ENCODE data around the gene KRTAP5-5.

DNA sequence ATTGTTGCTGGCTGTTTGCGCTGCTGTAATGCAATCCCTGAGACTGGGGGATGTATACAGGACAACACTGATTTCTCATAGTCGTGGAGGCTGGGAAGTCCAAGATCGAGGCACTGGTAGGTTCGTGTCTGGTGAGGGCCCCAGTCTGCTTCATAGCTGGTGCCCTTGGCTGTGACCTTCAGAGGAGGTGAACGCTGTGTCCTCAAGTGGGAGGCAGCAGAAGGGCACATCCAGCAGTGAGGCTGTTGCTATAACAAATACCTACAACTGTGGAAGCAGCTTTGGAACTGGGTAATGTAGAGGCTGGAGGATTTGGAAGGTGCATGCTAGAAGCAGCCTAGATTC is 21.3 kb downstream of the KRTAP5-5 start:
- TF ChIP-seq, protein P1, sequence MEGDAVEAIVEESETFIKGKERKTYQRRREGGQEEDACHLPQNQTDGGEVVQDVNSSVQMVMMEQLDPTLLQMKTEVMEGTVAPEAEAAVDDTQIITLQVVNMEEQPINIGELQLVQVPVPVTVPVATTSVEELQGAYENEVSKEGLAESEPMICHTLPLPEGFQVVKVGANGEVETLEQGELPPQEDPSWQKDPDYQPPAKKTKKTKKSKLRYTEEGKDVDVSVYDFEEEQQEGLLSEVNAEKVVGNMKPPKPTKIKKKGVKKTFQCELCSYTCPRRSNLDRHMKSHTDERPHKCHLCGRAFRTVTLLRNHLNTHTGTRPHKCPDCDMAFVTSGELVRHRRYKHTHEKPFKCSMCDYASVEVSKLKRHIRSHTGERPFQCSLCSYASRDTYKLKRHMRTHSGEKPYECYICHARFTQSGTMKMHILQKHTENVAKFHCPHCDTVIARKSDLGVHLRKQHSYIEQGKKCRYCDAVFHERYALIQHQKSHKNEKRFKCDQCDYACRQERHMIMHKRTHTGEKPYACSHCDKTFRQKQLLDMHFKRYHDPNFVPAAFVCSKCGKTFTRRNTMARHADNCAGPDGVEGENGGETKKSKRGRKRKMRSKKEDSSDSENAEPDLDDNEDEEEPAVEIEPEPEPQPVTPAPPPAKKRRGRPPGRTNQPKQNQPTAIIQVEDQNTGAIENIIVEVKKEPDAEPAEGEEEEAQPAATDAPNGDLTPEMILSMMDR (conservative IDR thresholded peaks at IDR 0.05 in 1 of 2, IDR thresholded peaks at IDR 0.05 in 1 of 2; ENCODE audit: low read depth in 1 of 2, low read length in 2 of 2), result no peak
- TF ChIP-seq EZH2 (IDR thresholded peaks at IDR 0.05; ENCODE audit: low read length, missing control alignments), result no peak

Data from fibroblast of lung (primary cell).